Effector memory CD8-positive, alpha-beta T cell (primary cell): ENCODE measurements around the gene EDA.

ENCODE experiments used
- ATAC-seq: fragments of 150-1000 bp; cut with Tn5 transposase; replicated peaks from 2 replicates; pipeline ENCODE4 v1.10.0; 2021; ENCODE audit warnings: mild to moderate bottlenecking, moderate library complexity
- DNase-seq, 3 experiments: peaks; one replicate each; pipeline ENCODE4 v3.0.0; 2021
- H3K27ac Mint-ChIP-seq, 2 donors: one replicate each; pipeline ENCODE4 v1.8.0; 2022; ENCODE audit warnings: mild to moderate bottlenecking in 2 of 2, mixed read lengths in 2 of 2, moderate library complexity in 2 of 2
- H3K27me3 Mint-ChIP-seq, 2 donors: one replicate each; pipeline ENCODE4 v1.8.0; 2022; ENCODE audit warnings: mixed read lengths in 2 of 2
- H3K36me3 Mint-ChIP-seq: one replicate; pipeline ENCODE4 v1.8.0; 2022; ENCODE audit warnings: mild to moderate bottlenecking, moderate library complexity, mixed read lengths; ENCODE audit not compliant: insufficient read depth
- H3K4me1 Mint-ChIP-seq, 2 donors: one replicate each; pipeline ENCODE4 v1.8.0; 2022; ENCODE audit warnings: low read depth in 2 of 2, mixed read lengths in 2 of 2
- H3K4me3 Mint-ChIP-seq, 2 donors: one replicate each; pipeline ENCODE4 v1.8.0; 2022; ENCODE audit warnings: mild to moderate bottlenecking in 2 of 2, mixed read lengths in 2 of 2, moderate library complexity in 2 of 2
- H3K9me3 Mint-ChIP-seq, 2 donors: one replicate each; pipeline ENCODE4 v1.8.0; 2022; ENCODE audit warnings: mixed read lengths in 2 of 2

The EDA gene

DNA sequence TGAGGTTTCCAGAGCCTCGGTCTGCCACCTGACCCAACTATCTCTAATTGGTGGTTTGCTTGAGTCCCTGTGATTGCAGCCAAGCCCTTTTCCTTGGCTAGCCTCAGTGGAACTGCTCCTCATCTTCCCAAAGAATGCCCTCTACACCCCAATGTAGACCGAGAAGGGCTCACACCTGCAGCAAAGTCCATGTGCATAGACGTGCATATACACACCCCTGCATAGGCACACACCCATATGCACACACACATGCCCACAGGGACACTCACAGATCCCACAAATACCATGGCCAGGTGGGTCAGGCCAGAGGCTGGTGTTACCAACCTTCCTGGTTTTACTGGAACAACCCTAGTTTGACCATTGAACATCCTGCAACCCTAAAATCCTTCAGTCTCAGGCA, 433.5 kb downstream of the EDA start:
- DNase-seq (no peak), ATAC-seq (no peak)
- Mint-ChIP-seq H3K27me3 (peaks cover 24 to 37% of the 10 kb centered on the region in 2 donors), H3K36me3 (no peaks in the 10 kb centered on the region), H3K27ac (no peak overlapping the region), H3K4me1 (no peaks in the 10 kb centered on the region), H3K9me3 (no peaks in the 10 kb centered on the region), H3K4me3 (no peak overlapping the region)

DNA sequence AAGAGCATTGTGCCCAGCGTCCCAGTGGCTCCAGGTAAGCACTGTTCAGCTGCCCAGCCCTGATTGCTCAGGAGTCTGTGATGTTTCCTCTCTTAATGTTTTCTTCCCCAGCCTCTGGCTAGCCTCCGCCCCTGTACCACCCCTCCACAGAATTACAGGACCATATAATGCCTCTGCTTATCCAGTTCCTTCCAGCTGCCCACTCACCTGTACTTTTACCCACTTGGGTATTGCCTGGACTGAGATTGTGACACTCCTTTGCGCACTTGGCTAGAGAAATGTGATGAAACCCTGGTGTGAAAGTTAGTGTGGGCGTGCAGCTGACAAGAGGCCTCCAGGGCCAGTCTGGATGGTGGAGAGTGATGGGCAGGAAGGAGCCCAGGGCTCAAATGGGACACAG, 434.0 kb downstream of the EDA start, which contains the start of gene AWAT2:
TSS of gene AWAT2 (minus strand) at position 14 of the 400 bp plus-strand sequence. CDS start at position 8, 6 bp downstream.
- peaks cover 24 to 37% of the 10 kb centered on the region in 2 donors for H3K27me3 Mint-ChIP-seq
- no peak for DNase-seq
- H3K4me3 Mint-ChIP-seq = no peak within 1 kb of the TSS
- no peaks in the 10 kb centered on the region for H3K36me3 Mint-ChIP-seq
- no peak for ATAC-seq
- no peak within 1 kb of the TSS for H3K27ac Mint-ChIP-seq
- no peaks in the 10 kb centered on the region for H3K4me1 Mint-ChIP-seq
- no peaks in the 10 kb centered on the region for H3K9me3 Mint-ChIP-seq

DNA sequence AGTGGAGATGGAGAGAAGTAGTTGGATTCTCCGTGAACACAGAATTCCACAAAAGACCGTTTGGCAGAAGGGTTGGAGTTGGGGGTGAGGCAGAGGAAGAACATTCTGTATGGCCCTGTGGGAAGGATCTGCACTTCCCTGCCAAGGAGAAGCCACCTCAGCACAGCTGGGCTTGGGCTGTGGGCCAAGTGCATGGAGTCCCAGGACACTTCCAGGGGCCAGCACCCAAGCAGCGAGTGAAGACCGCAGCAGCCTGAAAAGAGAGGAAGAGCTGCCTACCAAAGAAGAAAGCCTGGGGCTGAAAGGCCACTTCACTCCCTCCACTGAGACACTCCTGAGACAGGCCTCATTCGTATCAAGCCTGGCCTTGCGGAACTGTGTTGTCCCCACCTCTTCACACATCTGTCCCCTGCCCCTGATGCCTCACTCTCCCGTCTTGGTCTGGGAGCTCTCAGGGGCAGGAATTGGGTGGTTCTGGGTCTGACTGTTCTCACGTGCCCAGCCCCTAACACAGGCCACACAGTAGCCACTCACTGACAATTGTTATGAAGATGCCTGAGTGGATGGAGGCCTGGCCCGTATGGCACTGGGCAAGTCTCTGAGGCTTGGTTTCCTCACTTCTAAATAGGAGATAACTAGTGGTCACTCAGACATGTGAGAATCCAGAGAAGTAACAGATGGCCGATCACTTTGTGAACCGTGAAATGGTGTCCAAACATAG, 437.1 kb downstream of the EDA start:
- no peak overlapping the region for H3K27ac Mint-ChIP-seq
- no peaks in the 10 kb centered on the region for H3K36me3 Mint-ChIP-seq
- H3K4me1 Mint-ChIP-seq = no peaks in the 10 kb centered on the region
- ATAC-seq (no peak), DNase-seq (no peak)
- H3K4me3 Mint-ChIP-seq = no peak overlapping the region
- no peaks in the 10 kb centered on the region for H3K9me3 Mint-ChIP-seq
- peaks cover 18 to 32% of the 10 kb centered on the region in 2 donors for H3K27me3 Mint-ChIP-seq

DNA sequence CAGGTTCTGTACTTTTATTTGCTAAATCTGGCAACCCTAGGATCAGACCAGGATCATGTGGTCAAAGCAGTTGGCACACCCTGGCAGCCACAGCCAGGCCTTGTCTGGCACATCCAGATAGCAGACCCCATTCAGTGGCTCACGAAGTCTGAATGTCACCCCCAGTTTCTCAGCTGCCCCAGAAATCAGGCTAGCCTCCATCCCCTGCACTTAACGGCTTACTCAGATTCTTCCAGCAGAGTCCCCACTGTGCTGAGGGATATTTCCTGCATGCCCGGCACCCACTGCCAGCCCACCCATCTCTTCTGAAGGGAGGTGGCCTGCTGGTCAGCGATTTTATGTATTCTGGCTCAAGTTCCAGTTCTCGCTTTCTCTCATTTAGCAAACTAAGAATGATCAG, 438.5 kb downstream of the EDA start:
- Mint-ChIP-seq H3K27me3 (peaks cover 13 to 25% of the 10 kb centered on the region in 2 donors), H3K4me1 (no peaks in the 10 kb centered on the region), H3K36me3 (no peaks in the 10 kb centered on the region)

DNA sequence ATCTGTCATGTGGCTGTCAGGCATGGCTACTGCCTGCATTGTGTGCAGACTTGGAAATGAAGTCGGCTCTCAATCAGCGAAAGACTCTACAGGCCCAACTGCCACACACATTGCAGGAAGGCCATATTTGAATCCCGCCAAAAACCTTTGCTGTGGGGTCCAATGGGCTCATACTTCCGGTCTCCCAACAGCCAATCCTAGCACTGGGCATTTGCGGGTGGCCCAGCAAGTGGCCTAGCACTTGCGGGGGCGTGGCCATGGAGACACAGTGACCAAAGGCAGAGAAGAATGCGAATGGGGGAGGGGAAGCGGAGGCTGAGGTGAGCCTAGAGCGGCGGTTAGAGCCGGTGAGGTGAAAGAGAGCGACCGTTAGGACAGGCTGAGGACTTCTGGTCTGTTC, 446.2 kb downstream of the EDA start, which contains the start of gene OTUD6A:
TSS of gene OTUD6A (plus strand) at position 382 of the 400 bp plus-strand sequence. CDS start 68 bp downstream, outside the sequence.
- DNase-seq (no peak), ATAC-seq (no peak)
- Mint-ChIP-seq H3K27ac (no peak within 1 kb of the TSS), H3K4me3 (no peak within 1 kb of the TSS), H3K27me3 (peaks cover 19 to 27% of the 10 kb centered on the region in 2 donors), H3K4me1 (no peaks in the 10 kb centered on the region), H3K9me3 (no peaks in the 10 kb centered on the region), H3K36me3 (no peaks in the 10 kb centered on the region)

More for the DNA sequence above, 438.5 kb downstream of the EDA start:
- Mint-ChIP-seq H3K4me3 (no peak overlapping the region), H3K9me3 (no peaks in the 10 kb centered on the region), H3K27ac (no peak overlapping the region)
- DNase-seq (no peak), ATAC-seq (no peak)

DNA sequence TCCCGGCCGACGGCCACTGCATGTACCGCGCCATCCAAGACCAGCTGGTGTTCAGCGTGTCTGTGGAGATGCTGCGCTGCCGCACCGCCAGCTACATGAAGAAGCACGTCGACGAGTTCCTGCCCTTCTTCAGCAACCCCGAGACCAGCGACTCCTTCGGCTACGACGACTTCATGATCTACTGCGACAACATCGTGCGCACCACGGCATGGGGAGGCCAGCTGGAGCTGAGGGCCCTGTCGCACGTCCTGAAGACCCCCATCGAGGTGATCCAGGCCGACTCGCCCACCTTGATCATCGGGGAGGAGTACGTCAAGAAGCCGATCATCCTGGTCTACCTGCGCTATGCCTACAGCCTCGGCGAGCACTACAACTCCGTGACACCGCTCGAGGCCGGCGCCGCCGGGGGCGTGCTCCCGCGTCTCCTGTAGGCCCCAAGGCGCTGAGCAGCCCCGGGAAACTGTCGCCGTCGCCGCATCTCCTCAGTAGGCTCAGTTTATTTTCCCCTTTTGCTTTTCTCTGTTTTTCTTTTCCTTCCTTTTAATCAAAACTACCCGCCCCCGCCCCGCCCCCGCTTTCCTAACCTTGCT, 447.1 kb downstream of the EDA start:
- H3K4me3 Mint-ChIP-seq = no peak overlapping the region
- ATAC-seq = no peak
- peaks cover 19 to 29% of the 10 kb centered on the region in 2 donors for H3K27me3 Mint-ChIP-seq
- H3K9me3 Mint-ChIP-seq = no peaks in the 10 kb centered on the region
- no peaks in the 10 kb centered on the region for H3K4me1 Mint-ChIP-seq
- H3K27ac Mint-ChIP-seq = no peak overlapping the region
- no peaks in the 10 kb centered on the region for H3K36me3 Mint-ChIP-seq
- no peak for DNase-seq

DNA sequence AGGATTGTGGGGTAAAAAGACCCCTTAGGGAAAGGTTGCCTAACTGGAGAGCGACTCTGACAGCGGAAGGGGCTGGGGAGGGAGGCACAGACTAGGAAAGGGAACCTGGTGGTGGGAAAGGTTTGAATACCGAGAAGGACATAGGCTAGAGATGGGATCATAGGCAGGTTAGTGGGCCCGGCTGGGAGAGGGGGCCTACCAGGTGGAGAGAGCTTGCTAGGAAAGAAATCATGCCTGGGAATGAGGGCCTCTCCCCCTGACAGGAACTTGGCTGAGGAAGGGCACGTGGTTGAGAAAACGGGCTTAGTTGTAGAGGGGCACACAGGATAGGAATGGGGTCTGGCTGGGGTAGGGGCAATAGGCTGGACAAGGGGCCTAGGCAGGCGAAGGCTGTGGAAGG, 450.7 kb downstream of the EDA start:
- no peak overlapping the region for H3K27ac Mint-ChIP-seq
- no peak for DNase-seq
- ATAC-seq = no peak
- H3K36me3 Mint-ChIP-seq = no peaks in the 10 kb centered on the region
- H3K9me3 Mint-ChIP-seq = no peaks in the 10 kb centered on the region
- H3K27me3 Mint-ChIP-seq = peaks cover 19 to 29% of the 10 kb centered on the region in 2 donors
- H3K4me1 Mint-ChIP-seq = no peaks in the 10 kb centered on the region
- H3K4me3 Mint-ChIP-seq = no peak overlapping the region

DNA sequence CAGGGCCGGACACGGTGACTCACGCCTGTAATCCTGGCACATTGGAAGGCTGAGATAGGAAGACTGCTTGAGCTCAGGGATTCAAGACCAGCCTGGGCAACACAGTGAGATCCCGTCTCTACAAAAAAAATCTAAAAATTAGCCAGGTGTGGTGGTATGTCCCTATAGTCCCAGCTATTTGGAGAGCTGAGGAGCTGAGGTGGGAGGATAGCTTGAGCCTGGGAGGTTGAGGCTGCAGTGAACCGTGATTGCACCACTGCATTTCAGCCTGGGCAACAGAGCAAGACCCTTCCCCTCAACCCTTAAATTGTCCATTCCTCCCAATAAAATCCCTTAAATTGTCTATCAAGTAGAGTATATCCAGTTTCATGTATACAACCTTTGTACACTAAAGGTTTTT, 463.4 kb downstream of the EDA start:
- Mint-ChIP-seq H3K27ac (no peak overlapping the region), H3K9me3 (no peaks in the 10 kb centered on the region), H3K27me3 (peaks cover 6 to 21% of the 10 kb centered on the region in 2 donors), H3K4me1 (no peaks in the 10 kb centered on the region), H3K36me3 (no peaks in the 10 kb centered on the region), H3K4me3 (no peak overlapping the region)
- DNase-seq = no peak
- ATAC-seq = no peak

DNA sequence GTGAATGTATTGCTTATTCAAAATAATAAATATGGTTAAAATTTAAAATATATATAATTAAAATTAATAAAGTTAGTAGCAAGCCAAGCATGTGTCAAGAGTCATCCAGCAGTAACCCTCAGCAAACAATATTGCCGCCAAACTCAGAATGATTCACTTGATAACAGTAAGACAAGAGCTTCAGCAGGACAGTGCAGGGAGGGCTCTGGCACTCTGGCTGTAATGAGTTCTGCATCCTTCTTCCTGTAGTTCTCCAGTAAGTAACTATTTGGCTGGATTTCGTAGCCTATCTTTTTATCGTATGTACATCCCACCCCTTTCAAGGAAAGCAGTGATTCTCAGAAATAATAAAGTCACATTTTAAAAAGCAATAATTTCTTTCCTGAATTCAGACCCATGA, 464.0 kb downstream of the EDA start:
- no peak overlapping the region for H3K27ac Mint-ChIP-seq
- H3K4me3 Mint-ChIP-seq = no peak overlapping the region
- H3K9me3 Mint-ChIP-seq = no peaks in the 10 kb centered on the region
- ATAC-seq (no peak), DNase-seq (no peak)
- peaks cover 6 to 21% of the 10 kb centered on the region in 2 donors for H3K27me3 Mint-ChIP-seq
- no peaks in the 10 kb centered on the region for H3K4me1 Mint-ChIP-seq
- H3K36me3 Mint-ChIP-seq = no peaks in the 10 kb centered on the region

DNA sequence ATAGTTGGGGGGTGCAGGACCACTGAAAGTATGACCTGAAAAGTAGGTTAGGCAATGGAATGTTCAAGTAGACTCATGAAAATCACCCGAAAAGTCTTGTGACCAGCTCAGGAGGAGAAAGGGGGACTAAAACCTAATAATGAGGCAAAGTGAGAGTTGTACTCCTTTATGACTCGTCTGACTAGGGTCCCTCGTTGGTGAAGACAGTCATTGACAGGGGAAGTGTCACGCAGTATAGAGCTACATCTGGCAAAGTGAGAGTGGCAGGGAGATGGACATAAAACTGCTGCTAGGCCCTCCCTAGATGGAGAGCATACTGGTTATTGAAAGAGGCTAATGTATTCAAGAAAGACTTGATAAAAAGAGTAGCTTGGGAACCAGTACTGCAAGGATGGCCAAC, 466.8 kb downstream of the EDA start:
- ATAC-seq (no peak), DNase-seq (no peak)
- Mint-ChIP-seq H3K36me3 (no peaks in the 10 kb centered on the region), H3K9me3 (no peaks in the 10 kb centered on the region), H3K4me3 (no peak overlapping the region), H3K27me3 (peaks cover 6 to 21% of the 10 kb centered on the region in 2 donors), H3K27ac (no peak overlapping the region), H3K4me1 (no peaks in the 10 kb centered on the region)

DNA sequence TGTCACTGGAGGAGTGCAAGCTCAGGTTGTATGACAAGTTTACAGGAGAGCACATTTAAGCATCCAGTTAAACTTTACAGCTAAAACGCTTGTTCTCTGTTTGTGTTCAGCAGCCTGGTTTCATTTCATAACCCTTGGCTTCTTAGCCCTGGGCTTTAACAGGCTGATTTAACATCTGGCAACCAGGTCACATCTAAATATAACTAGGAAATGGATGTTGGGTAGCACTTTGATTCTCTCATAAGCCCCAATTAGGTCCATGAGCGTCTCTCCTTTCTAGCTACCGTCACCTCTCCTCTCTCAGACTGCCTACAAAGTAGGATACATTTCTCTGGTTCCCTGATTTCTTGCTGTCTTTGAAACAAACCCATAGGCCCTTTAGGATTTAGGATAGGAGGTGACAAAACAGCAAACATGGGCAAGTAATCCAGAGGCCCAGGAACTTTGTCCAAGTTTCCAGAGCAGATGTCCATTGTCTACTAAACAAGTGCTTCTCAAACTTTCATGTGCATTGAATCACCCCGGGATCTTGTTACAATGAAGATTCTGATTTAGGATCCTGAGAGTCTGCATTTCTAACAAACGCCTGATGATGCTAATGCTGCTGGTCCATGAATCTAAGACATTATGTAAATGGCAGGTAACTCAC, 468.8 kb downstream of the EDA start:
- Mint-ChIP-seq H3K4me1 (no peaks in the 10 kb centered on the region), H3K27me3 (peaks cover 0 to 13% of the 10 kb centered on the region in 2 donors), H3K27ac (no peak overlapping the region), H3K4me3 (no peak overlapping the region), H3K9me3 (no peaks in the 10 kb centered on the region), H3K36me3 (no peaks in the 10 kb centered on the region)
- DNase-seq = no peak
- no peak for ATAC-seq

DNA sequence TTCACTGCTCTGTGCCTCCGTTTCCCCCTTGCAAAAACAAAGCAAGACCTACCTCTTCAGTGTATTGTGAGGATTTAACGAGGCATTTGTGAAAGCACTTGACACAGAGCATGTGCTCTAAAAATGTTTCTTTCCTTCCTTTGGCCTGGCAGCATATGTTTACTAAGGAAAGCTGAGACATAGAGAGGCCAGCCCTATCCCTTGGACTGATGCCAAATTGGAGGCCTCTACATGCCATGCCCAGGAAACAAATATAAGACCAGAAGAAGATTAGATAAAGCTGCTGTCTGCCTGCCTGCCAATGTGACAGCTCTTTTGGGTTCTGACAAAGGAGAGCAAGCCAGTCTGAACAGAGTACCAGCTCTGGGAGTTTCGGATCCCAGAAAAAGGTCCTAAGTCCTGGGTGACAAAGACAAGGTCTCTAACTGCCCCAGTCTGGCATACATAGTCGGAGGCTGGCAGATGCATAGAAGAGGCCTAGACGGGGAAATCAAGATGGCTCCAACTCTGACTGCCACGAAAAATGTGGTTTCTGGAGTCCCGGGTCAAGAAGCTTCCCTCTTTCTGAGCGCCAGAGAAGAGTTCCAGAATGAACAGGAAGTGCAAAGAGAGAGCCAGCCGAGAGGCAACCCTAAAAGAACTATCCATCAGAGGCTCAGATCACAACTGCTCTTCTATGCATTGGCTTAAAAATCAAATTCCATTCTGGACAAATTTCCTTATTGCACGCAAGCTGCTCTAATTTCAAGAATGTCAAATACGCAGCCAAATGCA, 472.1 kb downstream of the EDA start:
- Mint-ChIP-seq H3K27ac (no peak overlapping the region), H3K9me3 (no peaks in the 10 kb centered on the region), H3K4me1 (no peaks in the 10 kb centered on the region), H3K27me3 (peaks cover 0 to 6% of the 10 kb centered on the region in 2 donors), H3K4me3 (no peak overlapping the region), H3K36me3 (no peaks in the 10 kb centered on the region)
- DNase-seq = no peak
- no peak for ATAC-seq

DNA sequence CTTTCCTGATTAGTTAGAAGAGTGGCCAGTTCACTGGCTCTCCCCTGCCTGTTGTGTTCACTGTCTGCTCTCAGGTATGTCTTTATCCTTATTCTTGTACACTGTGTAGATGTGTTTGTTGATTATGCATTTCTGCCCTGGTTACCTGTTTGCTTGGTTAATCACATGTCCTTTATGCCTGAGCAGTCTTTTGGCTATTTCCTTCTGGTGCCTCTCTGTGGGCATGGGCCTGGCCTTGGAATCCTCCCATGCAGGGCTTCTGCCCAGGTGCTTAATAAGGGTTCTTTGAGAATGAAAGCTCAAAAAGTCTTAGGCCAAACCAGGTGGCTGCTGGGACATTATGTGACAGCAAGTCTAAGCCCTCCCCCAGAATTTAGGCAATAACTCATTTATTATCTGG, 472.8 kb downstream of the EDA start:
- no peak for ATAC-seq
- Mint-ChIP-seq H3K9me3 (no peaks in the 10 kb centered on the region), H3K27ac (no peak overlapping the region), H3K4me1 (no peaks in the 10 kb centered on the region), H3K36me3 (no peaks in the 10 kb centered on the region), H3K27me3 (peaks cover 0 to 5% of the 10 kb centered on the region in 2 donors), H3K4me3 (no peak overlapping the region)
- no peak for DNase-seq
